Diencephalon (tissue), 1 donor: Measurements from ENCODE around the gene CPA5. TPM values are rescaled to one million over a fixed set of nuclear protein-coding genes. Genes with fewer than 3 reads are reported as not detected.

Experiments used
- total RNA-seq: library from RNA; depleted of rRNA; stranded (reverse); fragments of >200 nt; gene quantifications from one replicate; pipeline ENCODE4 v1.2.3, GENCODE V29; 2014

Gene CPA5
- total RNA-seq, result not detected

GRCh38 chr7:130344271-130344866, at the start of gene CPA5:
CPA5 (plus strand) TSS chr7:130344816; CDS start chr7:130346486, 1,670 bp downstream.

GRCh38 chr7:130379921-130380860, 35.6 kb downstream of the CPA5 start, which contains the start of gene CPA1:
CPA1 (plus strand) TSS chr7:130380494; CDS start chr7:130380521, 27 bp downstream.

Other genes with a start within 250 kb of the CPA5 start
- gene TMEM209, start 139.4 kb upstream of the CPA5 start, total RNA-seq, result 17.3 TPM
- not detected for gene SSMEM1, start 137.0 kb upstream of the CPA5 start, total RNA-seq
- gene CPA2, start 78.0 kb upstream of the CPA5 start, total RNA-seq, result not detected
- gene CPA4, start 51.7 kb upstream of the CPA5 start, total RNA-seq, result 1.4 TPM
- not detected for gene CPA1, start 35.7 kb downstream of the CPA5 start, total RNA-seq
- 19.4 TPM for gene CEP41, start 96.2 kb downstream of the CPA5 start, total RNA-seq
- gene MEST, start 147.3 kb downstream of the CPA5 start, total RNA-seq, result 197 TPM